Caco-2 (cell line): ENCODE measurements around the gene TSACC. TPM values are rescaled to one million over a fixed set of nuclear protein-coding genes. Genes with fewer than 3 reads are reported as not detected.

Experiments
- BruUV-seq: library from RNA; stranded (reverse); fragments of 400-500 nt; replicated peaks from 2 replicates; lab custom pipeline; 2021; lab: Mats Ljungman, UMichigan
- CTCF ChIA-PET: fragments of 300-600 bp; sonication (Branson Sonifier 250); formaldehyde crosslinking; loops from one replicate; lab custom pipeline; 2022; ENCODE audit warnings: antibody characterized with exemption; lab: Charles Lee
- POLR2A ChIA-PET: fragments of 300-600 bp; sonication (Branson Sonifier 250); formaldehyde crosslinking; loops from one replicate; lab custom pipeline; 2022; ENCODE audit warnings: antibody characterized with exemption; lab: Charles Lee
- DNase-seq, 2 experiments: peaks; one replicate each; pipeline versions ENCODE4 v3.0.0 to v3.0.0-alpha.2; 2020 to 2022
- H3K27me3 ChIP-seq: replicated peaks from 2 replicates; pipeline ENCODE4 v1.6.0; 2011; ENCODE audit warnings: low read length; ENCODE audit not compliant: control insufficient read depth, insufficient read depth
- H3K36me3 ChIP-seq: 2 replicates; pipeline ENCODE4 v1.5.1; 2011; ENCODE audit warnings: low read length; ENCODE audit not compliant: control insufficient read depth, insufficient read depth
- H3K4me1 ChIP-seq: fragments of 250-450 bp; sonication (Bioruptor Pico); 2 replicates; pipeline ENCODE4 v1.5.1; 2020; ENCODE audit warnings: mild to moderate bottlenecking
- H3K4me3 ChIP-seq: 2 replicates; pipeline ENCODE4 v1.5.1; 2011; ENCODE audit warnings: low read depth, mild to moderate bottlenecking, control low read depth, low read length
- H3K9me3 ChIP-seq: fragments of 250-450 bp; sonication (Bioruptor Pico); 2 replicates; pipeline ENCODE4 v1.5.1; 2020; ENCODE audit warnings: mild to moderate bottlenecking, moderate library complexity
- H3K27ac Mint-ChIP-seq: one replicate; pipeline ENCODE4 v1.8.0; 2022; ENCODE audit warnings: mixed read lengths; ENCODE audit not compliant: unreplicated experiment
- H3K27me3 Mint-ChIP-seq: one replicate; pipeline ENCODE4 v1.8.0; 2022; ENCODE audit warnings: mixed read lengths; ENCODE audit not compliant: insufficient read depth, unreplicated experiment
- H3K36me3 Mint-ChIP-seq: one replicate; pipeline ENCODE4 v1.8.0; 2022; ENCODE audit warnings: mild to moderate bottlenecking, mixed read lengths; ENCODE audit not compliant: insufficient read depth, unreplicated experiment
- H3K4me1 Mint-ChIP-seq: one replicate; pipeline ENCODE4 v1.8.0; 2022; ENCODE audit warnings: low read depth, mixed read lengths; ENCODE audit not compliant: unreplicated experiment
- H3K4me3 Mint-ChIP-seq: one replicate; pipeline ENCODE4 v1.8.0; 2022; ENCODE audit warnings: mild to moderate bottlenecking, moderate library complexity, mixed read lengths; ENCODE audit not compliant: unreplicated experiment
- H3K9me3 Mint-ChIP-seq: one replicate; pipeline ENCODE4 v1.8.0; 2022; ENCODE audit warnings: mixed read lengths; ENCODE audit not compliant: unreplicated experiment
- intact Hi-C: fragments of 100-400 bp; cut with micrococcal nuclease; formaldehyde crosslinking; loops from one replicate; pipeline ENCODE4 v1.10.0; 2022; ENCODE audit not compliant: unreplicated experiment
- total RNA-seq: library from RNA; stranded (reverse); gene quantifications from 2 replicates; pipeline ENCODE4 v1.2.3, GENCODE V29; 2022
- TF ChIP-seq, protein P1 (sequence below), 2 experiments: fragments of 200-600 bp in 1 of 2; IDR thresholded peaks; 1 replicate in 1 of 2; 2 replicates in 1 of 2; pipeline versions ENCODE4 v1.5.1 to v1.8.0; 2011 to 2022; ENCODE audit warnings: antibody characterized with exemption in 1 of 2, control low read depth in 1 of 2, inconsistent platforms in 1 of 2, low read depth in 1 of 2, low read length in 1 of 2, mild to moderate bottlenecking in 1 of 2, moderate library complexity in 1 of 2; ENCODE audit not compliant: insufficient read depth in 1 of 2, severe bottlenecking in 1 of 2, unreplicated experiment in 1 of 2

Gene TSACC
- total RNA-seq, 1 experiment from 2014 or later: 3.9 TPM

DNA sequence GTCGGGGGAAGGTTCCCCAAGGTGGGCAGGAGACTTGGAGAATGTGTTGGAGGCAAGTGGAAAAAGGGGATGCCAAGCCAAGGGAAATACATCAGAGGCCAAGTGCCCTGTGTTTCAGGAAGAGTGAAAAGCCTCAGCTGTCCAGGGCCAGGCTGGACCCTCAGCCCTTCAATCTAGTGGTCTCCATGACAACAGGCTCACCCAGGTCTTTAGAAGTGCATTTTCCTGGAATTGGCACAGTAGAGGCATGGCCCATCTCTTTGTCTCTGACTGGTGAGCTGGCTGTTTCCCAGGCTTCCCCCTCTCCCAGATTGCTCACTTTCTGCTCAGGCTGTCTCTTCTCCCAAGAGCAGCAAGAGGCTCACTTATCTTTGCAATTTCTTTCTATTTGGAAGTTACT is 20.3 kb downstream of the TSACC start:
- Histone ChIP-seq H3K9me3 (no peaks in the 10 kb centered on the region), H3K4me1 (0 out of 2 replicates have a peak, but pooled peaks cover 3% of the 10 kb centered on the region), H3K36me3 (no peaks in the 10 kb centered on the region), H3K4me3 (no peak overlapping the region), H3K27me3 (no peaks in the 10 kb centered on the region)
- DNase-seq: no peak
- H3K36me3 Mint-ChIP-seq: peaks cover 4% of the 10 kb centered on the region
- TF ChIP-seq, protein P1, sequence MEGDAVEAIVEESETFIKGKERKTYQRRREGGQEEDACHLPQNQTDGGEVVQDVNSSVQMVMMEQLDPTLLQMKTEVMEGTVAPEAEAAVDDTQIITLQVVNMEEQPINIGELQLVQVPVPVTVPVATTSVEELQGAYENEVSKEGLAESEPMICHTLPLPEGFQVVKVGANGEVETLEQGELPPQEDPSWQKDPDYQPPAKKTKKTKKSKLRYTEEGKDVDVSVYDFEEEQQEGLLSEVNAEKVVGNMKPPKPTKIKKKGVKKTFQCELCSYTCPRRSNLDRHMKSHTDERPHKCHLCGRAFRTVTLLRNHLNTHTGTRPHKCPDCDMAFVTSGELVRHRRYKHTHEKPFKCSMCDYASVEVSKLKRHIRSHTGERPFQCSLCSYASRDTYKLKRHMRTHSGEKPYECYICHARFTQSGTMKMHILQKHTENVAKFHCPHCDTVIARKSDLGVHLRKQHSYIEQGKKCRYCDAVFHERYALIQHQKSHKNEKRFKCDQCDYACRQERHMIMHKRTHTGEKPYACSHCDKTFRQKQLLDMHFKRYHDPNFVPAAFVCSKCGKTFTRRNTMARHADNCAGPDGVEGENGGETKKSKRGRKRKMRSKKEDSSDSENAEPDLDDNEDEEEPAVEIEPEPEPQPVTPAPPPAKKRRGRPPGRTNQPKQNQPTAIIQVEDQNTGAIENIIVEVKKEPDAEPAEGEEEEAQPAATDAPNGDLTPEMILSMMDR (IDR thresholded peaks at IDR 0.05; ENCODE audit: insufficient read depth in 1 of 2, low read depth in 1 of 2, low read length in 1 of 2, severe bottlenecking in 1 of 2, unreplicated experiment in 1 of 2): no peak
- H3K27me3 Mint-ChIP-seq: no peaks in the 10 kb centered on the region
- no peak overlapping the region for H3K27ac Mint-ChIP-seq
- ChIA-PET CTCF (interaction anchor here (0.6 to 1.8 kb wide), 4 partner anchors 12 to 27 kb away, joined by 3 to 12 read pairs (median 6); no protein-coding TSS in a partner anchor), POLR2A (no interaction called here)
- H3K4me1 Mint-ChIP-seq: peaks cover 9% of the 10 kb centered on the region
- intact Hi-C loops: no loop called here
- H3K9me3 Mint-ChIP-seq: no peaks in the 10 kb centered on the region
- H3K4me3 Mint-ChIP-seq: no peak overlapping the region
- no TSS peak for BruUV-seq

GRCh38 chr1:156359249-156359648 is 20.9 kb downstream of the TSACC start:
- ChIA-PET CTCF (interaction anchor here (0.6 to 1.8 kb wide), 4 partner anchors 12 to 26 kb away, joined by 3 to 12 read pairs (median 6); no protein-coding TSS in a partner anchor), POLR2A (no interaction called here)
- no peaks in the 10 kb centered on the region for H3K9me3 ChIP-seq
- no TSS peak for BruUV-seq
- H3K9me3 Mint-ChIP-seq: no peaks in the 10 kb centered on the region
- 0 out of 2 replicates have a peak, but pooled peaks cover 3% of the 10 kb centered on the region for H3K4me1 ChIP-seq
- H3K4me3 ChIP-seq: no peak overlapping the region
- no peaks in the 10 kb centered on the region for H3K27me3 Mint-ChIP-seq
- peaks cover 4% of the 10 kb centered on the region for H3K36me3 Mint-ChIP-seq
- intact Hi-C loops: no loop called here
- H3K27ac Mint-ChIP-seq: no peak overlapping the region
- no peak for DNase-seq
- H3K4me1 Mint-ChIP-seq: peaks cover 9% of the 10 kb centered on the region
- H3K27me3 ChIP-seq: no peaks in the 10 kb centered on the region
- TF ChIP-seq, protein P1 (IDR thresholded peaks at IDR 0.05; ENCODE audit: insufficient read depth in 1 of 2, low read depth in 1 of 2, low read length in 1 of 2, severe bottlenecking in 1 of 2, unreplicated experiment in 1 of 2): no peak
- no peak overlapping the region for H3K4me3 Mint-ChIP-seq
- no peaks in the 10 kb centered on the region for H3K36me3 ChIP-seq

DNA sequence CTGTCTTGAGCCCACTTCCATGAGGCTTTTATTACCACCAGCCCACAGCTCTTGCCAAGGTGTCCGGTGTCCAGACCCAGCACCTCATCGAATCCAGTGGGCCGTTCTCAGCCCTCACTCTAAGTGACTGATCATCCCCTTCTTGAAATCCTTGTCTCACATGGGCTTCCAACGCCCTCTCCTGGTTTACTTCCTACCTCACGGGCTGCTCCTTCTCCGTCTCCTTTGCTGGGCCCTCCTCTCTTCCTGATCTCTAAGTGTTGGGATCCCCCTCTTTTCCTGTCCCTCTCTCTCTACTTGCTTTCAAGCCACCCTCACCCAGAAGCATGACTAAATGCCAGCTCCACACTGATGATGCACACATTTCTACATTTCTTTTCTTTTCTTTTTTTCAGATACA is 21.6 kb downstream of the TSACC start:
- POLR2A ChIA-PET: no interaction called here
- BruUV-seq: no TSS peak
- H3K9me3 Mint-ChIP-seq: no peaks in the 10 kb centered on the region
- no peak overlapping the region for H3K4me3 Mint-ChIP-seq
- CTCF ChIA-PET: interaction anchor here (1.8 kb wide), 1 partner anchor 25 kb away, joined by 12 read pairs; no protein-coding TSS in a partner anchor
- Histone ChIP-seq H3K4me3 (no peak overlapping the region), H3K27me3 (no peaks in the 10 kb centered on the region), H3K4me1 (0 out of 2 replicates have a peak, but pooled peaks cover 3% of the 10 kb centered on the region), H3K9me3 (no peaks in the 10 kb centered on the region), H3K36me3 (no peaks in the 10 kb centered on the region)
- no peaks in the 10 kb centered on the region for H3K36me3 Mint-ChIP-seq
- H3K4me1 Mint-ChIP-seq: peaks cover 9% of the 10 kb centered on the region
- no peak for DNase-seq
- intact Hi-C loops: no loop called here
- H3K27me3 Mint-ChIP-seq: no peaks in the 10 kb centered on the region
- no peak overlapping the region for H3K27ac Mint-ChIP-seq
- TF ChIP-seq, protein P1 (IDR thresholded peaks at IDR 0.05; ENCODE audit: insufficient read depth in 1 of 2, low read depth in 1 of 2, low read length in 1 of 2, severe bottlenecking in 1 of 2, unreplicated experiment in 1 of 2): peak in 1 of 2 experiments; percentile 43
